Measurements from ENCODE around the gene HPGDS.
"Not testable (repeated sequence)": the region's sequence is repeated elsewhere in the genome, so short reads cannot be mapped to it uniquely, and the experiment has no call there.

Gene HPGDS

GRCh38 chr4:94345969-94346368 is 3.3 kb upstream of the HPGDS start:
- Mint-ChIP-seq H3K4me1 (no peaks in the 10 kb centered on the region), H3K36me3 (no peaks in the 10 kb centered on the region), H3K4me3 (no peak overlapping the region), H3K9me3 (no peaks in the 10 kb centered on the region), H3K27ac (no peak overlapping the region)
- DNase-seq (ENCODE audit: low spot score in 2 of 2) (no peak), ATAC-seq (no peak)

GRCh38 chr4:94345266-94345665 is 2.6 kb upstream of the HPGDS start:
- DNase-seq (ENCODE audit: low spot score in 2 of 2): no peak
- H3K4me1 Mint-ChIP-seq: no peaks in the 10 kb centered on the region
- H3K4me3 Mint-ChIP-seq: no peak overlapping the region
- H3K9me3 Mint-ChIP-seq: no peaks in the 10 kb centered on the region
- no peak overlapping the region for H3K27ac Mint-ChIP-seq
- ATAC-seq: no peak
- no peaks in the 10 kb centered on the region for H3K36me3 Mint-ChIP-seq

GRCh38 chr4:94344457-94344856 is 1.8 kb upstream of the HPGDS start:
- Mint-ChIP-seq H3K36me3 (no peaks in the 10 kb centered on the region), H3K4me3 (no peak overlapping the region), H3K9me3 (no peaks in the 10 kb centered on the region), H3K4me1 (peaks cover 6% of the 10 kb centered on the region), H3K27ac (no peak overlapping the region)
- no peak for DNase-seq (ENCODE audit: low spot score in 2 of 2)
- no peak for ATAC-seq

GRCh38 chr4:94341481-94342370 is 910 bp downstream of the HPGDS start:
- Mint-ChIP-seq H3K4me1 (peaks cover 18% of the 10 kb centered on the region), H3K27ac (no peak overlapping the region), H3K9me3 (no peaks in the 10 kb centered on the region), H3K4me3 (no peak overlapping the region), H3K36me3 (no peaks in the 10 kb centered on the region)
- DNase-seq (ENCODE audit: low spot score in 2 of 2) (no peak), ATAC-seq (no peak)

GRCh38 chr4:94339779-94340178 is 2.9 kb downstream of the HPGDS start:
- Mint-ChIP-seq H3K4me3 (peak overlapping the region; percentile 68), H3K27ac (peak overlapping the region; percentile 91), H3K36me3 (no peaks in the 10 kb centered on the region), H3K9me3 (no peaks in the 10 kb centered on the region), H3K4me1 (peaks cover 18% of the 10 kb centered on the region)
- DNase-seq (ENCODE audit: low spot score in 2 of 2) (peak in 1 of 2 donors; percentile 53), ATAC-seq (peak; percentile 59)

GRCh38 chr4:94338681-94339351 is 3.8 kb downstream of the HPGDS start:
- Mint-ChIP-seq H3K27ac (peak overlapping the region; percentile 91), H3K4me1 (peaks cover 18% of the 10 kb centered on the region), H3K4me3 (peak overlapping the region; percentile 68), H3K36me3 (no peaks in the 10 kb centered on the region), H3K9me3 (no peaks in the 10 kb centered on the region)
- ATAC-seq (peak; percentile 96), DNase-seq (ENCODE audit: low spot score in 2 of 2) (no peak)

- not testable (repeated sequence) for ATAC-seq; H3K27ac Mint-ChIP-seq; H3K36me3 Mint-ChIP-seq; H3K4me3 Mint-ChIP-seq; DNase-seq (ENCODE audit: low spot score in 2 of 2); H3K9me3 Mint-ChIP-seq
- H3K4me1 Mint-ChIP-seq: peaks cover 18% of the 10 kb centered on the region
Measured at GRCh38 chr4:94336791-94337190, 5.8 kb downstream of the HPGDS start.

GRCh38 chr4:94336303-94336702 is 6.3 kb downstream of the HPGDS start:
- H3K9me3 Mint-ChIP-seq: no peaks in the 10 kb centered on the region
- DNase-seq (ENCODE audit: low spot score in 2 of 2) (no peak), ATAC-seq (no peak)
- no peaks in the 10 kb centered on the region for H3K36me3 Mint-ChIP-seq
- peaks cover 18% of the 10 kb centered on the region for H3K4me1 Mint-ChIP-seq
- no peak overlapping the region for H3K27ac Mint-ChIP-seq
- no peak overlapping the region for H3K4me3 Mint-ChIP-seq

- H3K4me3 Mint-ChIP-seq: no peak overlapping the region
- no peaks in the 10 kb centered on the region for H3K9me3 Mint-ChIP-seq
- H3K36me3 Mint-ChIP-seq: no peaks in the 10 kb centered on the region
- H3K27ac Mint-ChIP-seq: no peak overlapping the region
- ATAC-seq (no peak), DNase-seq (ENCODE audit: low spot score in 2 of 2) (no peak)
- peaks cover 17% of the 10 kb centered on the region for H3K4me1 Mint-ChIP-seq
Measured at GRCh38 chr4:94334962-94335361, 7.7 kb downstream of the HPGDS start.

- DNase-seq (ENCODE audit: low spot score in 2 of 2) (no peak), ATAC-seq (no peak)
- no peaks in the 10 kb centered on the region for H3K36me3 Mint-ChIP-seq
- no peaks in the 10 kb centered on the region for H3K9me3 Mint-ChIP-seq
- H3K4me1 Mint-ChIP-seq: peaks cover 12% of the 10 kb centered on the region
- no peak overlapping the region for H3K4me3 Mint-ChIP-seq
- no peak overlapping the region for H3K27ac Mint-ChIP-seq
Measured at GRCh38 chr4:94334476-94334875, 8.2 kb downstream of the HPGDS start.

GRCh38 chr4:94333866-94334265 is 8.8 kb downstream of the HPGDS start:
- Mint-ChIP-seq H3K36me3 (no peaks in the 10 kb centered on the region), H3K4me3 (no peak overlapping the region), H3K4me1 (peaks cover 7% of the 10 kb centered on the region), H3K9me3 (no peaks in the 10 kb centered on the region), H3K27ac (no peak overlapping the region)
- ATAC-seq (no peak), DNase-seq (ENCODE audit: low spot score in 2 of 2) (no peak)

- ATAC-seq: no peak
- Mint-ChIP-seq H3K36me3 (no peaks in the 10 kb centered on the region), H3K4me3 (no peak overlapping the region), H3K9me3 (no peaks in the 10 kb centered on the region), H3K4me1 (no peaks in the 10 kb centered on the region), H3K27ac (no peak overlapping the region)
- DNase-seq (ENCODE audit: low spot score in 2 of 2): no peak
Measured at GRCh38 chr4:94332983-94333590, 9.5 kb downstream of the HPGDS start.

- ATAC-seq (no peak), DNase-seq (ENCODE audit: low spot score in 2 of 2) (no peak)
- no peaks in the 10 kb centered on the region for H3K4me1 Mint-ChIP-seq
- peaks cover 8% of the 10 kb centered on the region for H3K9me3 Mint-ChIP-seq
- H3K4me3 Mint-ChIP-seq: no peak overlapping the region
- H3K27ac Mint-ChIP-seq: no peak overlapping the region
- H3K36me3 Mint-ChIP-seq: no peaks in the 10 kb centered on the region
Measured at GRCh38 chr4:94329933-94330332, 12.7 kb downstream of the HPGDS start.

GRCh38 chr4:94325835-94326234 is 16.8 kb downstream of the HPGDS start:
- no peak for DNase-seq (ENCODE audit: low spot score in 2 of 2)
- Mint-ChIP-seq H3K36me3 (no peaks in the 10 kb centered on the region), H3K4me1 (no peaks in the 10 kb centered on the region), H3K4me3 (no peak overlapping the region), H3K27ac (no peak overlapping the region), H3K9me3 (peaks cover 17% of the 10 kb centered on the region)
- no peak for ATAC-seq

- not testable (repeated sequence) for H3K4me3 Mint-ChIP-seq; H3K9me3 Mint-ChIP-seq; H3K4me1 Mint-ChIP-seq; H3K27ac Mint-ChIP-seq; ATAC-seq; DNase-seq (ENCODE audit: low spot score in 2 of 2); H3K36me3 Mint-ChIP-seq
Measured at GRCh38 chr4:94319927-94320326, 22.7 kb downstream of the HPGDS start.

Data from stimulated activated effector memory CD8-positive, alpha-beta T cell treated with anti-CD3 and anti-CD28 coated beads, Interleukin-12 subunit alpha, Interleukin-12 subunit beta, amount 100 ng/mL, for 72 hours (primary cell).